ENCODE measurements around the gene AGK.

- TF ChIP-seq CTCF (IDR thresholded peaks at IDR 0.05; ENCODE audit: insufficient read depth, low read length, poor library complexity, severe bottlenecking) (no peak), EZH2phosphoT487 (conservative IDR thresholded peaks at IDR 0.05; ENCODE audit: low read length) (no peak)
Observed at GRCh38 chr7:141663081-141663849, 112.1 kb downstream of the AGK start.

All from SU-DHL-6 (cell line).